H9 (cell line): ENCODE results near the gene RASGRF1. TPM values are rescaled to one million over a fixed set of nuclear protein-coding genes. Genes with fewer than 3 reads are reported as not detected.

ENCODE experiments used
- DNase-seq: peaks from one replicate; pipeline ENCODE4 v3.0.0-alpha.2; 2017
- H2AFZ ChIP-seq: one replicate; pipeline ENCODE4 v1.6.1; 2013; ENCODE audit warnings: mild to moderate bottlenecking, low read length, control low read depth, moderate library complexity
- H2AK5ac ChIP-seq: 2 replicates; pipeline ENCODE4 v1.6.1; 2013; ENCODE audit warnings: low read length, control low read depth, mixed read lengths; ENCODE audit not compliant: insufficient read length
- H2BK120ac ChIP-seq: one replicate; pipeline ENCODE4 v1.6.1; 2013; ENCODE audit warnings: low read depth, mild to moderate bottlenecking, low read length, control low read depth, inconsistent platforms; ENCODE audit not compliant: poor library complexity, severe bottlenecking
- H2BK12ac ChIP-seq: 2 replicates; pipeline ENCODE4 v1.6.1; 2013; ENCODE audit warnings: low read length, control low read depth, mixed read lengths, low read depth; ENCODE audit not compliant: insufficient read length
- H2BK15ac ChIP-seq: 2 replicates; pipeline ENCODE4 v1.6.1; 2013; ENCODE audit warnings: low read depth, low read length, control low read depth
- H2BK20ac ChIP-seq: one replicate; pipeline ENCODE4 v1.6.1; 2013; ENCODE audit warnings: low read depth, mild to moderate bottlenecking, low read length, control low read depth, inconsistent platforms; ENCODE audit not compliant: poor library complexity, severe bottlenecking
- H2BK5ac ChIP-seq: 2 replicates; pipeline ENCODE4 v1.6.1; 2013; ENCODE audit warnings: low read length, control low read depth, mixed read lengths; ENCODE audit not compliant: insufficient read length
- H3K14ac ChIP-seq: 2 replicates; pipeline ENCODE4 v1.6.1; 2013; ENCODE audit warnings: low read length, control low read depth; ENCODE audit not compliant: insufficient read depth
- H3K18ac ChIP-seq: 2 replicates; pipeline ENCODE4 v1.6.1; 2013; ENCODE audit warnings: low read depth, mild to moderate bottlenecking, mixed read lengths, low read length, control low read depth; ENCODE audit not compliant: insufficient read length
- H3K23ac ChIP-seq: 2 replicates; pipeline ENCODE4 v1.6.1; 2013; ENCODE audit warnings: low read length, control low read depth, mixed read lengths, low read depth; ENCODE audit not compliant: insufficient read length
- H3K23me2 ChIP-seq: 2 replicates; pipeline ENCODE4 v1.6.1; 2013; ENCODE audit warnings: low read depth, mild to moderate bottlenecking, mixed read lengths, low read length, control low read depth; ENCODE audit not compliant: insufficient read length, poor library complexity, severe bottlenecking
- H3K27ac ChIP-seq: 2 replicates; pipeline ENCODE4 v1.5.1; 2013; ENCODE audit warnings: low read length, control low read depth, mixed read lengths, low read depth; ENCODE audit not compliant: insufficient read length
- H3K27me3 ChIP-seq: 2 replicates; pipeline ENCODE4 v1.6.1; 2013; ENCODE audit warnings: low read length, control low read depth, inconsistent platforms; ENCODE audit not compliant: insufficient read depth
- H3K4ac ChIP-seq: 2 replicates; pipeline ENCODE4 v1.6.1; 2013; ENCODE audit warnings: low read depth, mild to moderate bottlenecking, control low read depth, inconsistent platforms, low read length, moderate library complexity
- H3K4me1 ChIP-seq: 2 replicates; pipeline ENCODE4 v1.6.1; 2013; ENCODE audit warnings: low read length, control low read depth, inconsistent platforms; ENCODE audit not compliant: insufficient read depth
- H3K4me2 ChIP-seq: 2 replicates; pipeline ENCODE4 v1.6.1; 2013; ENCODE audit warnings: low read length, control low read depth, mixed read lengths; ENCODE audit not compliant: insufficient read length, insufficient read depth
- H3K56ac ChIP-seq: 2 replicates; pipeline ENCODE4 v1.6.1; 2013; ENCODE audit warnings: low read depth, mild to moderate bottlenecking, mixed read lengths, low read length, control low read depth; ENCODE audit not compliant: insufficient read length
- H3K79me1 ChIP-seq: 2 replicates; pipeline ENCODE4 v1.6.1; 2013; ENCODE audit warnings: low read depth, mild to moderate bottlenecking, moderate library complexity, low read length, control low read depth, inconsistent platforms; ENCODE audit not compliant: insufficient read depth, poor library complexity, severe bottlenecking
- H3K79me2 ChIP-seq: 2 replicates; pipeline ENCODE4 v1.6.1; 2013; ENCODE audit warnings: low read length, control low read depth, inconsistent platforms; ENCODE audit not compliant: insufficient read depth
- H3K9ac ChIP-seq: 2 replicates; pipeline ENCODE4 v1.6.1; 2013; ENCODE audit warnings: low read length, control low read depth, mixed read lengths; ENCODE audit not compliant: insufficient read length; ENCODE audit errors: extremely low read depth
- H3K9me3 ChIP-seq: one replicate; pipeline ENCODE4 v1.6.1; 2013; ENCODE audit warnings: low read depth, low read length, inconsistent platforms; ENCODE audit not compliant: control insufficient read depth
- H3T11ph ChIP-seq: one replicate; pipeline ENCODE4 v1.6.1; 2013; ENCODE audit warnings: mild to moderate bottlenecking, low read length, control low read depth, inconsistent platforms
- H4K20me1 ChIP-seq: one replicate; pipeline ENCODE4 v1.6.1; 2013; ENCODE audit not compliant: control insufficient read depth, insufficient read length, insufficient read depth
- H4K5ac ChIP-seq: 2 replicates; pipeline ENCODE4 v1.6.1; 2013; ENCODE audit warnings: low read depth, mild to moderate bottlenecking, mixed read lengths, low read length, control low read depth; ENCODE audit not compliant: insufficient read length
- H4K8ac ChIP-seq: replicated peaks from 2 replicates; pipeline ENCODE4 v1.6.1; 2013; ENCODE audit warnings: low read length, control low read depth, mixed read lengths, low read depth; ENCODE audit not compliant: insufficient read length
- H4K91ac ChIP-seq: 2 replicates; pipeline ENCODE4 v1.6.1; 2013; ENCODE audit warnings: low read depth, mild to moderate bottlenecking, moderate library complexity, mixed read lengths, low read length, control low read depth; ENCODE audit not compliant: insufficient read length
- H3K27ac Mint-ChIP-seq, 3 experiments: 2 replicates in 2 of 3; 3 replicates in 1 of 3; pipeline ENCODE4 v1.8.0; 2020 to 2021; ENCODE audit warnings: mixed read lengths in 3 of 3, mild to moderate bottlenecking in 1 of 3, moderate library complexity in 1 of 3
- H3K27me3 Mint-ChIP-seq: 2 replicates; pipeline ENCODE4 v1.8.0; 2021; ENCODE audit warnings: low read depth, mild to moderate bottlenecking, moderate library complexity, mixed read lengths
- H3K36me3 Mint-ChIP-seq, 3 experiments: 2 replicates in 2 of 3; 3 replicates in 1 of 3; pipeline ENCODE4 v1.8.0; 2020 to 2021; ENCODE audit warnings: low read depth in 3 of 3, mixed read lengths in 3 of 3; ENCODE audit not compliant: insufficient read depth in 1 of 3
- H3K4me1 Mint-ChIP-seq, 2 experiments: 2 replicates each; pipeline ENCODE4 v1.8.0; 2020; ENCODE audit warnings: mixed read lengths in 2 of 2
- H3K4me3 Mint-ChIP-seq, 2 experiments: 2 replicates in 1 of 2; 3 replicates in 1 of 2; pipeline ENCODE4 v1.8.0; 2020 to 2021; ENCODE audit warnings: mild to moderate bottlenecking in 2 of 2, mixed read lengths in 2 of 2, moderate library complexity in 1 of 2
- H3K9me3 Mint-ChIP-seq, 2 experiments: 2 replicates in 1 of 2; 3 replicates in 1 of 2; pipeline ENCODE4 v1.8.0; 2020; ENCODE audit warnings: mild to moderate bottlenecking in 2 of 2, mixed read lengths in 2 of 2, moderate library complexity in 1 of 2
- WGBS: extraction: QIAGEN DNeasy Blood & Tissue Kit; methylation state at CpG from one replicate; pipeline ENCODE4 v1.1.7; 2013; ENCODE audit warnings: missing lambda C conversion rate, low lambda C conversion rate, mixed read lengths; ENCODE audit not compliant: insufficient read length; ENCODE audit errors: extremely low coverage; 5-methylcytosine and 5-hydroxymethylcytosine counted together
- total RNA-seq: library from RNA; stranded (reverse); gene quantifications from 2 replicates; pipeline ENCODE4 v1.2.1, GENCODE V29; 2021
- TF ChIP-seq, protein P1 (sequence below): fragments of 200-600 bp; sonication (generic); conservative IDR thresholded peaks from 3 replicates; pipeline ENCODE4 v1.8.0; 2021; ENCODE audit warnings: antibody characterized with exemption, mild to moderate bottlenecking

The RASGRF1 gene
- total RNA-seq, 1 experiment from 2014 or later = 0.48 TPM

DNA sequence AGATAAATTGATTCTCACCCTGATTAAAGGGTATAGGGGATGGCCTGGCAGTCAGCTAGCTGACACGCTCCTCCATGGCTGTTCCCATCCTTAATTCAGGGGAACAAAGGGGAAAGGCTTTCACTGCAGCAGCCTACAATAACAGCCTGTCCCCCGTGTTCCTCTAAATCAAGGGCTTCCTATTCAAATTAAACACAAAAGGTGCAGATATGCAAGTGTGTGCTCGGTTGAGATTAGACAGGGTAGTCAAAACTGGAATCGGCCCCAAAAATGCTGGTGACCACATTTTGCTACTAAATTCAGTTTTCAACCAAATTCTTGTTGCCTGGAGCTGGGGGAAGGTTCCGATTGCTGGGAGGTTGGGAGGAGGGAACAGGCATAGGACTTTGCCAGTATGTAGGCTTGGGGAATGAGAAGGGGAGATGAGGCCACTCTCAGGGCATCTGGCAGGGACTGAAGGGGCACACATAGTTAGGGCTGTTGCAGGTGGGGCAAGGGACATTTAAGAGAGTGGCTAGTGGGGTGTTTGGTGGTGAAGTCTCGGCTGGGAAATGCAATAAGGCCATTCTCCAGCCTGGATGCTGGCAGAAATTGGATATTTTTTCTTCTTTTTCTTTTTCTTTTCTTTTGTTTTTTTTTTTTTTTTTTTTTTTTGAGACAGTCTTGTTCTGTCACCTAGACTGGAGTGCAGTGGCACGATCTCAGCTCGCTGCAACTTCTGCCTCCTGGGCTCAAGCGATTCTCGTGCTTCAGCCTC, 112.8 kb downstream of the RASGRF1 start:
- no peak overlapping the region; a peak in 1 of 7 replicates for H3K27ac Mint-ChIP-seq
- TF ChIP-seq, protein P1, sequence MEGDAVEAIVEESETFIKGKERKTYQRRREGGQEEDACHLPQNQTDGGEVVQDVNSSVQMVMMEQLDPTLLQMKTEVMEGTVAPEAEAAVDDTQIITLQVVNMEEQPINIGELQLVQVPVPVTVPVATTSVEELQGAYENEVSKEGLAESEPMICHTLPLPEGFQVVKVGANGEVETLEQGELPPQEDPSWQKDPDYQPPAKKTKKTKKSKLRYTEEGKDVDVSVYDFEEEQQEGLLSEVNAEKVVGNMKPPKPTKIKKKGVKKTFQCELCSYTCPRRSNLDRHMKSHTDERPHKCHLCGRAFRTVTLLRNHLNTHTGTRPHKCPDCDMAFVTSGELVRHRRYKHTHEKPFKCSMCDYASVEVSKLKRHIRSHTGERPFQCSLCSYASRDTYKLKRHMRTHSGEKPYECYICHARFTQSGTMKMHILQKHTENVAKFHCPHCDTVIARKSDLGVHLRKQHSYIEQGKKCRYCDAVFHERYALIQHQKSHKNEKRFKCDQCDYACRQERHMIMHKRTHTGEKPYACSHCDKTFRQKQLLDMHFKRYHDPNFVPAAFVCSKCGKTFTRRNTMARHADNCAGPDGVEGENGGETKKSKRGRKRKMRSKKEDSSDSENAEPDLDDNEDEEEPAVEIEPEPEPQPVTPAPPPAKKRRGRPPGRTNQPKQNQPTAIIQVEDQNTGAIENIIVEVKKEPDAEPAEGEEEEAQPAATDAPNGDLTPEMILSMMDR = no peak
- H3K27me3 Mint-ChIP-seq = peaks cover 30% of the 10 kb centered on the region

More for the DNA sequence above, 112.8 kb downstream of the RASGRF1 start:
- Histone ChIP-seq H3K27ac (no peak overlapping the region), H2AK5ac (no peak overlapping the region), H4K5ac (no peak overlapping the region), H3K27me3 (no peaks in the 10 kb centered on the region), H3K9ac (no peak overlapping the region), H3K23ac (no peak overlapping the region), H3K18ac (no peak overlapping the region), H4K20me1 (no peaks in the 10 kb centered on the region), H3K79me2 (no peaks in the 10 kb centered on the region), H3K14ac (no peak overlapping the region), H3K56ac (no peak overlapping the region), H2BK12ac (no peak overlapping the region), H3K4me2 (no peak overlapping the region), H2BK15ac (no peak overlapping the region), H3T11ph (no peak overlapping the region), H2BK5ac (no peak overlapping the region), H3K4ac (no peak overlapping the region), H3K79me1 (no peaks in the 10 kb centered on the region), H4K8ac (no peak overlapping the region), H4K91ac (no peak overlapping the region), H3K23me2 (no peaks in the 10 kb centered on the region), H2BK20ac (no peak overlapping the region), H3K4me1 (no peaks in the 10 kb centered on the region), H3K9me3 (no peaks in the 10 kb centered on the region), H2BK120ac (no peak overlapping the region), H2AFZ (no peak overlapping the region)
- no peak overlapping the region for H3K4me3 Mint-ChIP-seq
- no peaks in the 10 kb centered on the region for H3K9me3 Mint-ChIP-seq
- no peak for DNase-seq
- H3K36me3 Mint-ChIP-seq = no peaks in the 10 kb centered on the region; a peak in 1 of 7 replicates
- peaks cover 0 to 20% of the 10 kb centered on the region in 2 experiments; a peak in 3 of 4 replicates for H3K4me1 Mint-ChIP-seq
- no CpG with 5 or more reads among the region's 10 CpGs for WGBS
